ENCODE measurements around the gene UNK.

UNK gene

DNA sequence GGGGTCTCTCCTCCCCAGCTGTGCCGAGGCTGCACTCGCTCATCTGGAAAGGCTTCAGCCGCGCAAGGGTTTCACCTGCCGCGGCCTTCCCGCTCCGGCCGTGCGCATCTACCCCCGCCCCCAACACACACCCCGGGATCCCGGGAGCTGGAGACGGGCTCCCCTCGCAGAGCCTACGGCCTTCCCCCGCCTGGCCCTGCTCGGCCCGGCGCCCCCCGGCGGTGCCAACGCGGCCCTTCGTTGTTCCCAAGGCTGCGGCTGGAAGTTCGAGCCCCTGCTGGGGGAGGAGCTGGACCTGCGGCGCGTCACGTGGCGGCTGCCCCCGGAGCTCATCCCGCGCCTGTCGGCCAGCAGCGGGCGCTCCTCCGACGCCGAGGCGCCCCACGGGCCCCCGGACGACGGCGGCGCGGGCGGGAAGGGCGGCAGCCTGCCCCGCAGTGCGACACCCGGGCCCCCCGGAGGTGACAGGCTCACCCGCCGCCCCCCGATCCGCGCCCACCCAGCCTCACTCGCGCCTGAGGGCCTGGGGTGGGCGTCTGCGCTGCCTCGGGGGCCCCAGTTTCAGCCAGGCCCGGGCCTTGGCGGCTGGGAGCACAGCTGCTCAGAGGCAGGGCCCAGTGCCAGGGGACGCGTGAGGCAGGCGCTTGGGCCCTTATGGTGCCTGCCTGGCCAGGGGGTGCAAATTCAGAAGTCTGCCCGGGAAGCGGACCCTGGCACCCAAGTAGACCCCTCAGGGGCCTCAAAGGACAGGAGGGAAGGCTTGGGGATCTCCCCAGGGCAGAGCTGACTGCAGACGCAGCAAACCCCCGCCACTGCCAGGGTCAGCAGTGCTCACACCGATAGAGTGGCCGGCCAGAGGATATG lies 30.9 kb upstream of the UNK start:
- in situ Hi-C loops (cut with MboI; ENCODE audit: low sequenced_read_pairs, unreplicated experiment) = no loop called here
- peak; percentile 96 for TF ChIP-seq CTCF (IDR thresholded peaks at IDR 0.05; ENCODE audit: borderline replicate concordance, control extremely low read depth, extremely low read depth, insufficient read depth, missing control alignments)
- peak; percentile 94 for DNase-seq (ENCODE audit: low spot score)

- in situ Hi-C loops (cut with MboI; ENCODE audit: low sequenced_read_pairs, unreplicated experiment) = no loop called here
- TF ChIP-seq CTCF (IDR thresholded peaks at IDR 0.05; ENCODE audit: borderline replicate concordance, control extremely low read depth, extremely low read depth, insufficient read depth, missing control alignments) = no peak
- no peak for DNase-seq (ENCODE audit: low spot score)
Observed at GRCh38 chr17:75754378-75755204, 30.0 kb upstream of the UNK start.

- TF ChIP-seq CTCF (IDR thresholded peaks at IDR 0.05; ENCODE audit: borderline replicate concordance, control extremely low read depth, extremely low read depth, insufficient read depth, missing control alignments) = no peak
- in situ Hi-C loops (cut with MboI; ENCODE audit: low sequenced_read_pairs, unreplicated experiment) = no loop called here
- no peak for DNase-seq (ENCODE audit: low spot score)
Observed at GRCh38 chr17:75755205-75755901, 29.3 kb upstream of the UNK start.

DNA sequence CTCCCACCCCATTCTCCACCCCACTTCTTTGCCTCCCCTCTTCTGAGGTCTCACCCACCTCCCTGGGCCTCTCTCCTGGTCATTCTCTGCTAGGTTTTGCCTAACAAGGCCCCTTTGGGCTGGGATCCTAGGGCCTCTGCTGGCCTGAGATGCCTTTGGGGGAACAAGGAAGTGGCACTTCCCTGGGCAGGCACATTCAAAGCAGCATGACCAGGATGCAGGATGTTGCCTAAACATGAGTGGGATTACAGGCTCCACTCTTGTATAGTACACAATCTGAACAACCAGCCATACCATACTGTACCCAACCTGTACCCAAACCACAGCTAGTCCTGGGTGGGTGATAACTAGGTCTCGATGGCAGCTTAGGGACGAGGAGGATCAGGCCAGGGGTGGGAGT lies 28.6 kb upstream of the UNK start:
- DNase-seq (ENCODE audit: low spot score) = no peak
- in situ Hi-C loops (cut with MboI; ENCODE audit: low sequenced_read_pairs, unreplicated experiment) = no loop called here
- no peak for TF ChIP-seq CTCF (IDR thresholded peaks at IDR 0.05; ENCODE audit: borderline replicate concordance, control extremely low read depth, extremely low read depth, insufficient read depth, missing control alignments)

- in situ Hi-C loops (cut with MboI; ENCODE audit: low sequenced_read_pairs, unreplicated experiment) = no loop called here
- TF ChIP-seq CTCF (IDR thresholded peaks at IDR 0.05; ENCODE audit: borderline replicate concordance, control extremely low read depth, extremely low read depth, insufficient read depth, missing control alignments) = no peak
- no peak for DNase-seq (ENCODE audit: low spot score)
Observed at GRCh38 chr17:75756451-75757085, 28.0 kb upstream of the UNK start.

Data from GM13976 (cell line).